Upper lobe of left lung (tissue), 4 donors: Measurements from ENCODE around the gene TRAF5.

ENCODE experiments used
- EP300 ChIP-seq, 4 donors: sonication (generic); formaldehyde crosslinking; IDR thresholded peaks; one replicate each; pipeline ENCODE4 v1.5.1; 2017; ENCODE audit warnings: antibody characterized with exemption in 4 of 4, control low read depth in 2 of 4
- POLR2A ChIP-seq, 4 donors: fragments of 450-650 bp; IDR thresholded peaks; one replicate each; pipeline ENCODE4 v1.5.1; 2016 to 2017; ENCODE audit warnings: antibody characterized with exemption in 4 of 4, mild to moderate bottlenecking in 2 of 4
- POLR2AphosphoS5 ChIP-seq, 2 donors: sonication (generic); formaldehyde crosslinking; IDR thresholded peaks; one replicate each; pipeline ENCODE4 v1.5.1; 2017; ENCODE audit warnings: antibody characterized with exemption in 2 of 2
- TF ChIP-seq, protein P1 (sequence below), 6 experiments: fragments of 450-650 bp in 4 of 6; fragments of 200-600 bp in 2 of 6; sonication (generic) in 2 of 6; IDR thresholded peaks; one replicate each; pipeline ENCODE4 v1.5.1; 2016 to 2019; ENCODE audit warnings: antibody characterized with exemption in 6 of 6

- TF ChIP-seq POLR2A (IDR thresholded peaks at IDR 0.05) (no peak), POLR2AphosphoS5 (IDR thresholded peaks at IDR 0.05) (no peak), EP300 (IDR thresholded peaks at IDR 0.05) (no peak)
- TF ChIP-seq, protein P1, sequence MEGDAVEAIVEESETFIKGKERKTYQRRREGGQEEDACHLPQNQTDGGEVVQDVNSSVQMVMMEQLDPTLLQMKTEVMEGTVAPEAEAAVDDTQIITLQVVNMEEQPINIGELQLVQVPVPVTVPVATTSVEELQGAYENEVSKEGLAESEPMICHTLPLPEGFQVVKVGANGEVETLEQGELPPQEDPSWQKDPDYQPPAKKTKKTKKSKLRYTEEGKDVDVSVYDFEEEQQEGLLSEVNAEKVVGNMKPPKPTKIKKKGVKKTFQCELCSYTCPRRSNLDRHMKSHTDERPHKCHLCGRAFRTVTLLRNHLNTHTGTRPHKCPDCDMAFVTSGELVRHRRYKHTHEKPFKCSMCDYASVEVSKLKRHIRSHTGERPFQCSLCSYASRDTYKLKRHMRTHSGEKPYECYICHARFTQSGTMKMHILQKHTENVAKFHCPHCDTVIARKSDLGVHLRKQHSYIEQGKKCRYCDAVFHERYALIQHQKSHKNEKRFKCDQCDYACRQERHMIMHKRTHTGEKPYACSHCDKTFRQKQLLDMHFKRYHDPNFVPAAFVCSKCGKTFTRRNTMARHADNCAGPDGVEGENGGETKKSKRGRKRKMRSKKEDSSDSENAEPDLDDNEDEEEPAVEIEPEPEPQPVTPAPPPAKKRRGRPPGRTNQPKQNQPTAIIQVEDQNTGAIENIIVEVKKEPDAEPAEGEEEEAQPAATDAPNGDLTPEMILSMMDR (IDR thresholded peaks at IDR 0.05): no peak
Measured at GRCh38 chr1:211375949-211376348, 49.3 kb downstream of the TRAF5 start.
